ENCODE results near the gene FCRLA. TPM values are rescaled to one million over a fixed set of nuclear protein-coding genes. Genes with fewer than 3 reads are reported as not detected.
"Not testable (repeated sequence)": the region's sequence is repeated elsewhere in the genome, so short reads cannot be mapped to it uniquely, and the experiment has no call there.

FCRLA gene
- total RNA-seq, 1 experiment from 2014 or later, result 0.29 TPM

DNA sequence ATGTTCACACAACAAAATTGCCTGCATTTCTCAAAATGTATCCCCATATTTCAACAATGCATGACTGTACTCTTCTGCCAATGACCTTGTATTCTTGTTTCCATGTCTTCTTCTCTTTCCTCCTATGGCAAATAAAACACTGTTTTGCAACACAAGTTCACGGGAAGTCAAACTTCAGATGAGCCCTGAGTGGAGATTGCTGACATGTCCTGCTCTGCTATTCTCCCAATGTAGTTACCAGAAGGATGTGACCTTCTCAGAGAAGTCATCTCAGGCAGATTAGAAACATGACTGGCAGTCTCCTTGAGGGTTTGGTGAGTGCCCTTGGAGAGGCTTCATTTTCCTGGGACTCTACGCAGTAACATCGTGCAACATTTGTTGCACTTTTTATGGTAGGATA is 28.5 kb upstream of the FCRLA start:
- Histone ChIP-seq H3K27me3 (replicated peaks) (no peaks in the 10 kb centered on the region; the same call in 1 of the 2 replicates), H3K36me3 (no peaks in the 10 kb centered on the region), H3K27ac (no peak overlapping the region), H3K4me1 (replicated peaks) (no peaks in the 10 kb centered on the region), H3K4me3 (no peak overlapping the region), H3K9me3 (replicated peaks) (no peaks in the 10 kb centered on the region)
- no peak for DNase-seq (ENCODE audit: low read depth in 1 of 2, low spot score in 2 of 2)

DNA sequence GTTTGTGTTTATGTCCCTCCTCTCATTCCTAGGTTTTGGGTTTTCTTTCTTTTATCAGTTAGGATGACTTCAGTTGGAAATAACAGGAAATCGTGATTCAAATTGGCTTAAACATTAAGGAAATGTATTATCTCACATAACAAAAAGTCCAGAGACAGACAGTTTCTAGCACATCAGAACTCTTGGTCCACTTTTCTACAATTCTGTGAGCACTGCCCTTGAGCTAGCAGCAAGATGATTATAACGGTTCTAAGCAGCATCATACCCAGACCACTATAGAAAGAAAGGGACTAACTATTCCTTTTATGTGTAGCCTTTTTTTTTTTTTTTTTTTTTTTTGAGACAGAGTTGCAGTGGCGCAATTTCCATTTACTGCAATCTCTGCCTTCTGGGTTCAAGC is 25.1 kb upstream of the FCRLA start:
- no peaks in the 10 kb centered on the region; the same call in 1 of the 2 replicates for H3K27me3 ChIP-seq (replicated peaks)
- no peaks in the 10 kb centered on the region for H3K4me1 ChIP-seq (replicated peaks)
- no peak overlapping the region for H3K27ac ChIP-seq
- no peak for DNase-seq (ENCODE audit: low read depth in 1 of 2, low spot score in 2 of 2)
- no peaks in the 10 kb centered on the region for H3K36me3 ChIP-seq
- H3K9me3 ChIP-seq (replicated peaks), result no peaks in the 10 kb centered on the region
- H3K4me3 ChIP-seq, result no peak overlapping the region

DNA sequence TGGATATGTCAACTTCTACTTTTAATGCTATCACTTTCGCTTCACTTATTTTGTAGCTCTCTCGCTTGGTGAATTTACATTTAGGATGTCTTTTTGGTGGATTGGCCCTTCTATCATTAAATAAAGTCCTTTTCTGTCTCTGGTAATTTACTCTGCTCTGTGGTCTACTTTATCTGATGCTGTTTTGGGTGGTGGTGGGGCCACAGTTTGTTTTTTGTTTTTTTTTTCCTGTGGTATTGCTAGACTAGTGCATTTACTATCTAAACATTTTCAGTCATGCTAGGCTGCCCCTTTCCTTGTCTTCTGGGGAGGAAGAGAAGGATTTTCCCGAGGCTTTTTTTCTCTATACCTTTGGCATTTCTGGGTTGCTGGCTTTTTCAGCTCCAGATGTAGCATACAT is 18.1 kb upstream of the FCRLA start:
- H3K36me3 ChIP-seq, result no peaks in the 10 kb centered on the region
- no peaks in the 10 kb centered on the region for H3K9me3 ChIP-seq (replicated peaks)
- no peaks in the 10 kb centered on the region for H3K4me1 ChIP-seq (replicated peaks)
- no peak overlapping the region for H3K27ac ChIP-seq
- DNase-seq (ENCODE audit: low read depth in 1 of 2, low spot score in 2 of 2), result no peak
- H3K4me3 ChIP-seq, result no peak overlapping the region
- no peaks in the 10 kb centered on the region; the same call in none of the 2 replicates for H3K27me3 ChIP-seq (replicated peaks)

DNA sequence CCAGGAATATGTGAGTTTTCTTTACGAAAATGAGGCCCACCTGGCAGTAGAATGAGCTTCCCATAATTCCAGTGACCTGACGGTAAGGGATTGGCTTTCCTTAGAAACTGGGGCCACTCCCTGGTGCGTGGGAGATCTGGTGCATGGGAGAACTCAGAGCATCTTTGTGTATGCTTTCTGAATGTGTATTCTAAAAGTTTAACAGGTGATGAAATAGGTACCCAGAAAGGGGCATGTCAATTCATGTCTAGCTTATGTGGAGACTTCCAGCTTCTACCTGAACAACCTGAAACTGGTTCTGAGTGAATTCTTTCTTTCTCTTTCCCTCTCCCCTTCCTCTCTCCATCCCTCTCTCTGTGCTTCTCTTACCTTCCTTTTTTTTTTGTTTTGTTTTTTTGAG is 15.2 kb upstream of the FCRLA start:
- Histone ChIP-seq H3K36me3 (no peaks in the 10 kb centered on the region), H3K27ac (no peak overlapping the region), H3K27me3 (replicated peaks) (peaks cover 4% of the 10 kb centered on the region), H3K9me3 (replicated peaks) (no peaks in the 10 kb centered on the region), H3K4me1 (replicated peaks) (no peaks in the 10 kb centered on the region), H3K4me3 (no peak overlapping the region)
- DNase-seq (ENCODE audit: low read depth in 1 of 2, low spot score in 2 of 2), result no peak

DNA sequence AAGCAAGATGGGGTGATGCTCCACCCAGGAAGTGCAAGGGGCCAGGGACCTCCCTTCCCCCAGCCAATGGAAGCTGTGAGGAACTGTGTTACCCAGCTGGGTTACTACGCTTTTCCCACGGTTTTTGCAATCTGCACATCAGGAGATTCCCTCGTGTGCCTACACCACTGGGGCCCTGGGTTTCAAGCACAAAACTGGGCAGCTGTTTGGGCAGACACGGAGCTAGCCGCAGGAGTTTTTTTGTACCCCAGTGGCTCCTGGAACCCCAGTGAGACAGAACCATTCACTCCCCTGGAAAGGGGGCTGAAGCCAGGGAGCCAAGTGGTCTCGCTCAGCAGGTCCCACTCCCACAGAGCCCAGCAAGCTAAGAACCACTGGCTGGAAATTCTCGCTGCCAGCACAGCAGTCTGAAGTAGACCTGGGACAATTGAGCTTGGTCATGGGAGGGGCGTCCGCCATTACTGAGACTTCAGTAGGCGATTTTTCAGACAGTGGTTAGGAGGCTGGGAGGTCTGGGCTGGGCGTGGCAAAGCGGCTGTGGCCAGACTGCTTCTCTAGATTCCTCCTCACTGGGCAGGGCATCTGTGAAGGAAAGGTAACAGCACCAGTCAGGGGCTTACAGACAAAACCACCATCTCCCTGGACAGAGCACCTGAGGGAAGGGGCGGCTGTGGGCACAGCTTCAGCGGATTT is 13.9 kb upstream of the FCRLA start:
- not testable (repeated sequence) for H3K4me1 ChIP-seq (replicated peaks)

DNA sequence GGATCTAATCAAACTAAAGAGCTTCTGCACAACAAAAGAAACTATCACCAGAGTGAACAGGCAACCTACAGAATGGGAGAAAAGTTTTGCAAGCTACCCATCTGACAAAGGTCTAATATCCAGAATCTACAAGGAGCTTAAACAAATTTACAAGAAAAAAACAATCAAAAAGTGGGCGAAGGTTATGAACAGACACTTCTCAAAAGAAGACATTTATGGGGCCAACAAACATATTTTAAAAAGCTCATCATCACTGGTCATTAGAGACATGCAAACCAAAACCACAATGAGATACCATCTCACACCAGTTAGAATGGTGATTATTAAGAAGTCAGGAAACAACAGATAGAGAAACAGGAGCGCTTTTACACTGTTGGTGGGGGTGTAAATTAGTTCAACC is 8.7 kb upstream of the FCRLA start:
- not testable (repeated sequence) for DNase-seq (ENCODE audit: low read depth in 1 of 2, low spot score in 2 of 2); H3K9me3 ChIP-seq (replicated peaks); H3K27ac ChIP-seq; H3K4me1 ChIP-seq (replicated peaks); H3K4me3 ChIP-seq; H3K27me3 ChIP-seq (replicated peaks); H3K36me3 ChIP-seq

More for the DNA sequence above, 13.9 kb upstream of the FCRLA start:
- H3K9me3 ChIP-seq (replicated peaks); H3K36me3 ChIP-seq; H3K27ac ChIP-seq; H3K27me3 ChIP-seq (replicated peaks); H3K4me3 ChIP-seq; DNase-seq (ENCODE audit: low read depth in 1 of 2, low spot score in 2 of 2): not testable (repeated sequence)

DNA sequence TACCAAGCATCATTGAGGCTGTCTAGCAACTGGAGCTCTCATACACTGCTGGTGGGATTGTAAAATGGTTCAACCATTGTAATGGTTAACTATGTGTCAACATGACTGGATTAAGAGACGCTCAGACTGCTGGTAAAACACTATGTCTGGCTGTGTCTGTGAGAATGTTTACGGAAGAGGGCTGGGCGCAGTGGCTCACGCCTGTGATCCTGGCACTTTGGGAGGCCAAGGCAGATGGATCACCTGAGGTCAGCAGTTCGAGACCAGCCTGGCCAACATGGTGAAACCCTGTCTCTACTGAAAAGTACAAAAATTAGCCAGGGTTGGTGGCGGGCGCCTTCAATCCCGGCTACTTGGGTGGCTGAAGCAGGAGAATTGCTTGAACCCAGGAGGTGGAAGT is 4.8 kb upstream of the FCRLA start:
- no peak overlapping the region for H3K27ac ChIP-seq
- no peaks in the 10 kb centered on the region for H3K9me3 ChIP-seq (replicated peaks)
- DNase-seq (ENCODE audit: low read depth in 1 of 2, low spot score in 2 of 2), result no peak
- peaks cover 13% of the 10 kb centered on the region for H3K4me1 ChIP-seq (replicated peaks)
- no peaks in the 10 kb centered on the region for H3K27me3 ChIP-seq (replicated peaks)
- no peaks in the 10 kb centered on the region for H3K36me3 ChIP-seq
- no peak overlapping the region for H3K4me3 ChIP-seq

DNA sequence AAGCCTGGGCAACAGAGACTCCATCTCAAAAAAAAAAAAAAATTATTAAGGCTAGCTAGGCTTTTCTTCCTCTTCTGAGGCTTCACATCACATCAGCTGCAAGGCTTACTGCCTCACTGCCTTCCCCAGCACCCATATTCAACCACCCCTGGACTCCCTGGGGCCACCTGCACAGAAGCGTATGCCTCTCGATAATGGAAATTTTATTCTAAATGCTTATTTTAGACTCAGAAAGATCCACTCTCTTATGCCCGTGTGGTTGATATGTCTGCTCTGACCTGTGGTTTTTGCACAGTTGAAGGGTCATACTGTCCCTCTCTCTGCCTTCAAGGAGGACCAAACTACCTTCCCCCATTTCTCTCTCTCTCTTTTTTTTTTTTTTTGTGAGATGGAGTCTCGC is 1.5 kb upstream of the FCRLA start:
- peaks cover 13% of the 10 kb centered on the region for H3K4me1 ChIP-seq (replicated peaks)
- H3K27me3 ChIP-seq (replicated peaks), result no peaks in the 10 kb centered on the region
- no peaks in the 10 kb centered on the region for H3K36me3 ChIP-seq
- H3K9me3 ChIP-seq (replicated peaks), result no peaks in the 10 kb centered on the region
- DNase-seq (ENCODE audit: low read depth in 1 of 2, low spot score in 2 of 2), result no peak
- H3K27ac ChIP-seq, result no peak overlapping the region
- no peak overlapping the region for H3K4me3 ChIP-seq

DNA sequence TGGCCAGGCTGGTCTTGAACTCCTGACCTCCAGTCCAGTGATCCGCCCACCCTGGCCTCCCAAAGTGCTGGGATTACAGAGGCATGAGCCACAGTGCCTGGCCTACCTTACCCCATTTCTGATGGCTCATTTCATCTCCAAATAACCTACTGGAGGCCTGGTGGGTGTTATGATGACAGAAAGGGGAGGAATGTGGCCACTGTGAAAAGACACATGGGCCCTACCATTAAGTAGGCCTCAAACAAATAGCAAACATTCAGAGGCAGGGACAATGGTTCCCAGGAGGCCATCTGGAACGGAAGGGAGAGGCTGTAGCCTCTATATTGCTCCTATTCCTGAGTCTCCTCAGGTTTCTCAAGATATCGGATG is 932 bp upstream of the FCRLA start:
- peaks cover 13% of the 10 kb centered on the region for H3K4me1 ChIP-seq (replicated peaks)
- H3K9me3 ChIP-seq (replicated peaks), result no peaks in the 10 kb centered on the region
- no peak for DNase-seq (ENCODE audit: low read depth in 1 of 2, low spot score in 2 of 2)
- H3K4me3 ChIP-seq, result no peak overlapping the region
- no peaks in the 10 kb centered on the region for H3K27me3 ChIP-seq (replicated peaks)
- H3K27ac ChIP-seq, result peak overlapping the region; percentile 70
- no peaks in the 10 kb centered on the region for H3K36me3 ChIP-seq

DNA sequence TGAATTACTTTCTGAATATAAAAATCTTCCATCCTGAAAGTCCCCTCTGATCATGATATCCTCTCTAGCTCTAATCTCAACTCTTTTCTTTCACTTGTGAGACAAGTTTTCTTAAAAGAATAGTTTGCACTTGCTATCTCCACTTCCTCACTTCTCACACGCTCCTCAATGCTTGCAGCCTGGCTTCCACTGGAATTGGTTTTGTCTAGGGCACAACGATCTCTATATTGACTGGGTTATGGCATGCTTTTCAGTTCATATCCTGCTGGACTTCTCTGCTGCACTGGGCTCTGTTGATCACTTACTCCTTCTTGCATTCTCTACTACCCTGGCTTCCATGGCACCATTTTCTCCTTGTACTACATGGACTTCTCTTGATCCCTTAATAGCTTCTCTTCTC is 474 bp downstream of the FCRLA start:
- no peak overlapping the region for H3K4me3 ChIP-seq
- DNase-seq (ENCODE audit: low read depth in 1 of 2, low spot score in 2 of 2), result no peak
- H3K27ac ChIP-seq, result no peak overlapping the region
- H3K4me1 ChIP-seq (replicated peaks), result peaks cover 13% of the 10 kb centered on the region
- no peaks in the 10 kb centered on the region for H3K27me3 ChIP-seq (replicated peaks)
- no peaks in the 10 kb centered on the region for H3K36me3 ChIP-seq
- H3K9me3 ChIP-seq (replicated peaks), result no peaks in the 10 kb centered on the region

DNA sequence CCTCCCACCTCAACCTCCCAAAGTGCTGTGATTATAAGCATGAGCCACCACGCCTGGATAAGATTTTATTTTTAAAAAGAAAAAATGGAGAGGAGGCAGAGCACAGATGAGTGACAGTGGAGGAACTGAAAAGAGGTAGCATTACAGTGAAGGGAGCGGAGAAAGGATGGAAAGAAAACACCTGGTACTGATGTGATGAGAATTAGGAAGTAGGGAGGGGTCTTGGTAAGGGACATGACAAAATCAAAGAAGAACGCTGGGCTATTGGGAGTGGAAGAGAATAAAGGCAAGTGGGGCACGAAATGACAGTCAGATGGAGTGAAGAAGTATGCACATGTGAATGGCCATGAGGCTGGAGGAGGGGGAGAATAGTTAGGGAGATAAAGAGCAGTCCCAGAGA is 2.3 kb downstream of the FCRLA start:
- Histone ChIP-seq H3K27me3 (replicated peaks) (peaks cover 1% of the 10 kb centered on the region; the same call in 1 of the 2 replicates), H3K4me3 (no peak overlapping the region), H3K27ac (no peak overlapping the region), H3K36me3 (no peaks in the 10 kb centered on the region), H3K4me1 (replicated peaks) (peaks cover 13% of the 10 kb centered on the region), H3K9me3 (replicated peaks) (no peaks in the 10 kb centered on the region)
- DNase-seq (ENCODE audit: low read depth in 1 of 2, low spot score in 2 of 2), result no peak

DNA sequence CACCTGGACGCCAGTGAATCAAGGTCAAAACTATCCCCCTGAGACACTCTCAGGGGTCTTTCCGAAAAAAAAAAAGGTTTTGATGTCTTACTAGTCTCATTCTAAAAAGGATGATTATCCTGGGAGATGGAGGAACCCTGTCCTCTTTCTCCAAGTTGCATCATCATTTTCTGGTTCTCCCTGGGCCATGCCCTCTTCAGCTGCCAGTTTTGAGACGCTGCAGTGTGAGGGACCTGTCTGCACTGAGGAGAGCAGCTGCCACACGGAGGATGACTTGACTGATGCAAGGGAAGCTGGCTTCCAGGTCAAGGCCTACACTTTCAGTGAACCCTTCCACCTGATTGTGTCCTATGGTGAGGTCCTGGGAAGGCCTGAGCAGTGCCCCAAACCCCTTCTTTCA is 3.5 kb downstream of the FCRLA start:
- Histone ChIP-seq H3K27me3 (replicated peaks) (peaks cover 5% of the 10 kb centered on the region; the same call in 1 of the 2 replicates), H3K4me1 (replicated peaks) (peaks cover 13% of the 10 kb centered on the region), H3K4me3 (no peak overlapping the region), H3K27ac (no peak overlapping the region), H3K9me3 (replicated peaks) (no peaks in the 10 kb centered on the region), H3K36me3 (no peaks in the 10 kb centered on the region)
- DNase-seq (ENCODE audit: low read depth in 1 of 2, low spot score in 2 of 2), result no peak

DNA sequence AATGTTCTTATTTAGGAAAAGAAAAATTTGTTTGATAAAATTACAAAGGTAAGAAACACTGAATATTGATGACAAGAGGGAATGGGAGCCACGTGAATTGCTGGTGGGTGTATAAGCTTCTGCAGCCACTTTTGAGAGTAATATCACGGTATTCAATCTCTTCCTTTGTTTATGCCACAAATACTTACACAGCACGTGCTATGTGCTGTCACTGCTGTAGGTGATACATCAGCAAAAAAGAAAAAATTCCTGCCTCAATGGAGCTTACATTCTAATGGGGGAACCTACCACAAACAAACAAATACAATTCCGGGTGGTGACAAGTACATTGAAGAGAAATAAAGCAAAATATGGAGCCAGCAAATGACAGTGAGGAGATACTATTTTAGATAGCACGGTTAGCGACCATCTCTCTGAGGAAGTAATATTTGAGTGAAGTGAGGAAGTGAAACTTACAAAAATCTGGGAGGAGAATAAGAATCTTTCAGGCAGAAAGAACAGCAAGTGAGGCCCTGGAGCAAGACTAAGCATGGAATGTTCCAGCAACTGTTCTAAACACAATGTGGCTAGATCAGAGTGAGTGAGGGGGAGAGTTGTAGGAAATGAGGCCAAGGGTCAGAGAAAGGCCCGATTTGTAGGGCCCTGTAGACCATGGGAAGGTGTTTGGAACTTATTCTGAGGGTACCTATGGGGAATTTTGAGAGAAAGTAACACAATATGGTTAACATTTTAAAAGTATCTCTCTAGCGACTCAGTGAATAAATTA is 11.7 kb downstream of the FCRLA start:
- peaks cover 16% of the 10 kb centered on the region for H3K4me1 ChIP-seq (replicated peaks)
- DNase-seq (ENCODE audit: low read depth in 1 of 2, low spot score in 2 of 2), result no peak
- H3K27ac ChIP-seq, result no peak overlapping the region
- no peaks in the 10 kb centered on the region for H3K9me3 ChIP-seq (replicated peaks)
- no peak overlapping the region for H3K4me3 ChIP-seq
- no peaks in the 10 kb centered on the region for H3K36me3 ChIP-seq
- H3K27me3 ChIP-seq (replicated peaks), result peaks cover 5% of the 10 kb centered on the region; the same call in 1 of the 2 replicates

DNA sequence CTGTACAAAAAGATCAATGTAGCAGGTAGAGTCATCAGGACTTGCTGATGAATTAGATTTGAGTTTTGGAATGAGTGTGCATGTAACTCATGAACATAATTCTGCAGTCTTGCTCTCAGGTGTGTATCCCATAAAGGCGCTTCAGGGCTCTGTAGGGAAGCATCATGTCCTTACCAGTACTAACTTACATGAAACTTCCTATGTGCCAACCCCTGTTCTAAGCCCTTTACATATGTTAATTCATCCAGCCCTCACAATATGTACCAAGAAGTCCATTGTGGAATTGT is 12.2 kb downstream of the FCRLA start:
- Histone ChIP-seq H3K9me3 (replicated peaks) (no peaks in the 10 kb centered on the region), H3K27ac (no peak overlapping the region), H3K4me3 (no peak overlapping the region), H3K4me1 (replicated peaks) (peaks cover 16% of the 10 kb centered on the region), H3K27me3 (replicated peaks) (peaks cover 5% of the 10 kb centered on the region; the same call in 1 of the 2 replicates), H3K36me3 (no peaks in the 10 kb centered on the region)
- DNase-seq (ENCODE audit: low read depth in 1 of 2, low spot score in 2 of 2), result no peak

Measured in SJSA1 (cell line).